SK-N-SH (cell line): Measurements from ENCODE around the gene SPEF1. TPM values are rescaled to one million over a fixed set of nuclear protein-coding genes. Genes with fewer than 3 reads are reported as not detected.

Experiments used
- CTCF ChIA-PET: fragments of 300-600, 350-600 bp; formaldehyde crosslinking; extraction: SDS; loops from one replicate; lab custom pipeline; 2021; lab: Yijun Ruan, JAX
- POLR2A ChIA-PET: fragments of 350-600 bp; sonication (Branson Sonifier 250); formaldehyde crosslinking; extraction: SDS; loops from one replicate; lab custom pipeline; 2020; ENCODE audit warnings: antibody characterized with exemption, inconsistent platforms; lab: Yijun Ruan, JAX
- DNase-seq: peaks from one replicate; pipeline ENCODE4 v3.0.0; 2012
- H2AFZ ChIP-seq: fragments of 200-600 bp; sonication (generic); 2 replicates; pipeline ENCODE4 v1.8.1; 2016; ENCODE audit warnings: antibody characterized with exemption, mild to moderate bottlenecking, low read depth
- H3F3A ChIP-seq: fragments of 200-600 bp; sonication (generic); replicated peaks from 2 replicates; pipeline ENCODE3; 2016; ENCODE audit warnings: antibody characterized with exemption, mild to moderate bottlenecking; ENCODE audit not compliant: insufficient read depth
- H3K27ac ChIP-seq, 2 experiments: fragments of 200-500 bp in 1 of 2; fragments of 200-600 bp in 1 of 2; sonication (Bioruptor generic) in 1 of 2; sonication (generic), shearing (Covaris generic) in 1 of 2; 2 replicates each; pipeline versions ENCODE4 v1.5.1 to v1.6.1; 2014 to 2016; ENCODE audit warnings: low read depth in 2 of 2, inconsistent platforms in 1 of 2, low read length in 1 of 2, mild to moderate bottlenecking in 1 of 2, mixed read lengths in 1 of 2
- H3K27me3 ChIP-seq: fragments of 200-600 bp; sonication (generic), shearing (Covaris generic); 2 replicates; pipeline ENCODE4 v1.6.1; 2016; ENCODE audit warnings: mixed run types; ENCODE audit not compliant: insufficient read depth
- H3K36me3 ChIP-seq, 2 experiments: fragments of 200-500 bp in 1 of 2; fragments of 200-600 bp in 1 of 2; sonication (Bioruptor generic) in 1 of 2; sonication (generic) in 1 of 2; replicated peaks in 1 of 2; 2 replicates each; pipeline versions ENCODE3 to v1.5.1; 2014 to 2016; ENCODE audit warnings: low read length in 1 of 2, mild to moderate bottlenecking in 1 of 2; ENCODE audit not compliant: insufficient read depth in 2 of 2, control insufficient read depth in 1 of 2
- H3K4me1 ChIP-seq, 2 experiments: fragments of 200-500 bp in 1 of 2; fragments of 200-600 bp in 1 of 2; sonication (Bioruptor generic) in 1 of 2; sonication (generic), shearing (Covaris generic) in 1 of 2; 2 replicates each; pipeline versions ENCODE4 v1.5.1 to v1.6.1; 2014 to 2016; ENCODE audit warnings: low read depth in 1 of 2, low read length in 1 of 2, mixed run types in 1 of 2; ENCODE audit not compliant: insufficient read depth in 2 of 2, control insufficient read depth in 1 of 2
- H3K4me2 ChIP-seq: fragments of 200-600 bp; sonication (generic), shearing (Covaris generic); 2 replicates; pipeline ENCODE4 v1.6.1; 2017; ENCODE audit warnings: mixed run types
- H3K4me3 ChIP-seq, 2 experiments: fragments of 200-500 bp in 1 of 2; fragments of 200-600 bp in 1 of 2; sonication (Bioruptor generic) in 1 of 2; sonication (generic), shearing (Covaris generic) in 1 of 2; 2 replicates each; pipeline versions ENCODE4 v1.5.1 to v1.8.1; 2014 to 2016; ENCODE audit warnings: low read depth in 2 of 2, inconsistent platforms in 1 of 2, low read length in 1 of 2, mild to moderate bottlenecking in 1 of 2, mixed read lengths in 1 of 2, moderate library complexity in 1 of 2
- H3K79me2 ChIP-seq: fragments of 200-600 bp; sonication (generic); 2 replicates; pipeline ENCODE4 v1.8.1; 2017; ENCODE audit warnings: mild to moderate bottlenecking; ENCODE audit not compliant: insufficient read depth
- H3K9ac ChIP-seq: fragments of 200-600 bp; sonication (generic); 2 replicates; pipeline ENCODE4 v1.6.1; 2017; ENCODE audit warnings: mixed run types
- H3K9me2 ChIP-seq: fragments of 200-600 bp; sonication (generic); 2 replicates; pipeline ENCODE4 v1.6.1; 2017; ENCODE audit warnings: mixed run types
- H3K9me3 ChIP-seq: fragments of 200-600 bp; sonication (generic); 2 replicates; pipeline ENCODE4 v1.6.1; 2017; ENCODE audit warnings: mixed run types, mild to moderate bottlenecking, moderate library complexity
- H4K20me1 ChIP-seq: fragments of 200-600 bp; sonication (generic); 2 replicates; pipeline ENCODE4 v1.6.1; 2017; ENCODE audit warnings: mild to moderate bottlenecking, mixed run types; ENCODE audit not compliant: insufficient read depth
- EZH2phosphoT487 ChIP-seq: fragments of 200-600 bp; sonication (generic); IDR thresholded peaks from 2 replicates; pipeline ENCODE4 v1.6.1; 2017; ENCODE audit warnings: low read depth, mixed run types, mild to moderate bottlenecking, antibody characterized with exemption, moderate library complexity, borderline replicate concordance
- FOXM1 ChIP-seq: IDR thresholded peaks from 2 replicates; pipeline ENCODE4 v1.4.0; 2012; ENCODE audit warnings: low read depth, mild to moderate bottlenecking
- GATA2 ChIP-seq: sonication (generic); formaldehyde crosslinking; IDR thresholded peaks from 2 replicates; pipeline ENCODE4 v1.5.0; 2020; ENCODE audit warnings: mild to moderate bottlenecking, missing genetic modification reagents
- MAX ChIP-seq: IDR thresholded peaks from 2 replicates; pipeline ENCODE4 v1.4.0; 2012; ENCODE audit warnings: low read depth
- MXI1 ChIP-seq: IDR thresholded peaks from 2 replicates; pipeline ENCODE4 v1.6.1; 2012; ENCODE audit warnings: mild to moderate bottlenecking, low read depth, low read length, improper control_type of control experiment
- RAD21 ChIP-seq: IDR thresholded peaks from 2 replicates; pipeline ENCODE4 v1.6.1; 2012; ENCODE audit warnings: mild to moderate bottlenecking, low read length
- TAF1 ChIP-seq: IDR thresholded peaks from 2 replicates; pipeline ENCODE4 v1.6.1; 2012; ENCODE audit warnings: low read depth, mild to moderate bottlenecking, low read length, moderate library complexity, borderline replicate concordance
- TCF12 ChIP-seq: IDR thresholded peaks from 2 replicates; pipeline ENCODE4 v1.4.0; 2012
- USF1 ChIP-seq: IDR thresholded peaks from 2 replicates; pipeline ENCODE4 v1.4.0; 2012; ENCODE audit warnings: low read depth, borderline replicate concordance
- WGBS: methylation state at CpG from one replicate; pipeline ENCODE4 v1.1.6; 2017; ENCODE audit warnings: low lambda C conversion rate; 5-methylcytosine and 5-hydroxymethylcytosine counted together
- polyA plus RNA-seq, 3 experiments: library from polyadenylated mRNA; depleted of rRNA; stranded (reverse); fragments of >200 nt; gene quantifications; 2 replicates each; pipeline ENCODE4 v1.2.3, GENCODE V29; 2012
- TF ChIP-seq, protein P1 (sequence below): fragments of 200-600 bp; sonication (generic); IDR thresholded peaks from 2 replicates; pipeline ENCODE4 v1.6.1; 2017; ENCODE audit warnings: antibody characterized with exemption, mild to moderate bottlenecking, moderate library complexity

SPEF1 gene
- polyA plus RNA-seq, 1 of the 3 experiments (the other 2 are of a cell fraction), result 1.6 TPM

DNA sequence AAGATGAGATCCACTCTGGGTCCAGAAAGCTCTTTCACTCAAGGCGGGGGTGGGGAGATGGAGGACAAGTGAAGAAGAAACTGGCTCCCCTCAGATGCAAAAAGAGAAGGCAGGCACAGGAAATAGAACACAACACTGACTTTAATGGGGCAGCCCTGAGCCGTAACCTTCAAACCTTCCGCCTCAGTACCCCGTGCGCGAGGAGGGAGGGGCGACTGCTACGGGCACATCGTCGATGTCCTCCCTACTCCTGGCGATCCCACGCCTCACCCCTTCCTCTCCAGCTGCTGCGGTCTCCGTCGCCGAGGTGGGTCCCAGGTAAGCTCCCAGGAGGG, 3.9 kb downstream of the SPEF1 start (continued):
- no peak for TF ChIP-seq USF1
- TF ChIP-seq, protein P1, sequence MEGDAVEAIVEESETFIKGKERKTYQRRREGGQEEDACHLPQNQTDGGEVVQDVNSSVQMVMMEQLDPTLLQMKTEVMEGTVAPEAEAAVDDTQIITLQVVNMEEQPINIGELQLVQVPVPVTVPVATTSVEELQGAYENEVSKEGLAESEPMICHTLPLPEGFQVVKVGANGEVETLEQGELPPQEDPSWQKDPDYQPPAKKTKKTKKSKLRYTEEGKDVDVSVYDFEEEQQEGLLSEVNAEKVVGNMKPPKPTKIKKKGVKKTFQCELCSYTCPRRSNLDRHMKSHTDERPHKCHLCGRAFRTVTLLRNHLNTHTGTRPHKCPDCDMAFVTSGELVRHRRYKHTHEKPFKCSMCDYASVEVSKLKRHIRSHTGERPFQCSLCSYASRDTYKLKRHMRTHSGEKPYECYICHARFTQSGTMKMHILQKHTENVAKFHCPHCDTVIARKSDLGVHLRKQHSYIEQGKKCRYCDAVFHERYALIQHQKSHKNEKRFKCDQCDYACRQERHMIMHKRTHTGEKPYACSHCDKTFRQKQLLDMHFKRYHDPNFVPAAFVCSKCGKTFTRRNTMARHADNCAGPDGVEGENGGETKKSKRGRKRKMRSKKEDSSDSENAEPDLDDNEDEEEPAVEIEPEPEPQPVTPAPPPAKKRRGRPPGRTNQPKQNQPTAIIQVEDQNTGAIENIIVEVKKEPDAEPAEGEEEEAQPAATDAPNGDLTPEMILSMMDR, result no peak
- TF ChIP-seq FOXM1, result no peak
- TF ChIP-seq GATA2 (CRISPR knock-in tag), result no peak
- no peak for TF ChIP-seq TCF12
- TF ChIP-seq TAF1, result no peak

DNA sequence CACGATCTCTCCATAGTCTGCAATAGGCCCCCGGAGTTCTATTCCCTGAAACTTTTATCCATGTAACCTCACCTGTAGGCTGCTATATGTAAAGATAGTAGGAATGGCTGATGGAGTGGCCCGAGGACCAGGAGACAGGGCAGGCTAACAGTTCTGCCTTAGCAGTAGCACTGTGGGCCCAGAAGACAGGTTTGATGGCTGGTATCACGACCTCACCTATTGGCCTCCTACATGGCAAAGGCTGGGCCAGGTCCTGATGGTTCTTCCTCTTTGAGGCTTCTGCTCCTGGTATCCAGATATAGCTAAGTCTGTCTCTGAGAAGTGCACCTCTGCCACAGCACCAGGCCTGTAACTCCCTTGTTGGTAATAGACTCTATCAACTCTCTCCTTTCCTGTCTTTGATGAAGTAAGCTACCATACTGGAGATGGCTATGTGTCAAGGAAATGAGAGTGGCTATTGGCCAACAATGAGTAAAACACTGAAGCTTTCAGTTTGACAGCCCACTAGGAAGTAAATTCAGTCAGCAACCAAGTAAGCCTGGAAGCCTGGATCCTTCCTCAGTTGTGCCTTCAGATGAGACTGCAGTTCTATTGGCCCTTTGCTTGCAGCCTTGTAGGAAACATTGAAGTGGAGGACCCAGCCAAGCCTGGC, 5.7 kb downstream of the SPEF1 start:
- Histone ChIP-seq H3K9me3 (no peaks in the 10 kb centered on the region), H2AFZ (no peak overlapping the region), H3K4me3 (no peak overlapping the region), H3K27me3 (no peaks in the 10 kb centered on the region), H3K4me1 (peaks cover 0 to 5% of the 10 kb centered on the region in 2 experiments; a peak in 1 of 4 replicates), H3F3A (no peaks in the 10 kb centered on the region), H3K27ac (no peak overlapping the region), H3K4me2 (no peak overlapping the region), H3K79me2 (no peaks in the 10 kb centered on the region), H3K9me2 (no peaks in the 10 kb centered on the region), H3K36me3 (no peaks in the 10 kb centered on the region), H4K20me1 (no peaks in the 10 kb centered on the region), H3K9ac (no peak overlapping the region)
- POLR2A ChIA-PET, result no interaction called here
- TF ChIP-seq MAX (no peak), EZH2phosphoT487 (no peak), RAD21 (no peak), MXI1 (no peak)
- TF ChIP-seq, protein P1, result no peak
- DNase-seq, result no peak
- WGBS, result 61% methylated on average over 4 of the region's 4 CpGs
- CTCF ChIA-PET, result interaction anchor here (1.4 to 6.8 kb wide), 6 partner anchors 10 to 212 kb away, joined by 3 to 38 read pairs (median 5); partner anchors contain the start of gene AP5S1
